Keratinocyte (primary cell): Measurements from ENCODE around the gene PPARA.

Source experiments
- CTCF ChIP-seq, 3 experiments: IDR thresholded peaks in 1 of 3; conservative IDR thresholded peaks in 1 of 3; optimal IDR thresholded peaks in 1 of 3; 2 replicates in 2 of 3; 3 replicates in 1 of 3; pipeline versions ENCODE3 to v1.5.1; 2011; ENCODE audit warnings: low read length in 3 of 3, mild to moderate bottlenecking in 3 of 3, moderate library complexity in 2 of 3, control low read depth in 1 of 3, inconsistent platforms in 1 of 3; ENCODE audit not compliant: insufficient read depth in 2 of 3; ENCODE audit errors: extremely low read depth in 1 of 3
- EZH2 ChIP-seq: IDR thresholded peaks from one replicate; pipeline ENCODE4 v1.6.1; 2012; ENCODE audit warnings: inconsistent platforms, mild to moderate bottlenecking, low read length, moderate library complexity

GRCh38 chr22:46123694-46124382, 26.5 kb upstream of the PPARA start:
- TF ChIP-seq EZH2 (no peak), CTCF (optimal IDR thresholded peaks at IDR 0.05 in 1 of 3, IDR thresholded peaks at IDR 0.05 in 1 of 3, conservative IDR thresholded peaks at IDR 0.05 in 1 of 3; ENCODE audit: extremely low read depth in 1 of 3, insufficient read depth in 2 of 3, low read length in 3 of 3) (no peak)
